PC-9 (cell line): ENCODE results near the gene CDH20. TPM values are rescaled to one million over a fixed set of nuclear protein-coding genes. Genes with fewer than 3 reads are reported as not detected.
"Not testable (repeated sequence)": the region's sequence is repeated elsewhere in the genome, so short reads cannot be mapped to it uniquely, and the experiment has no call there.

Experiments
- BruUV-seq: library from RNA; stranded (reverse); fragments of 400-500 nt; replicated peaks from 2 replicates; lab custom pipeline; 2021; lab: Mats Ljungman, UMichigan
- CTCF ChIA-PET: fragments of 300-600 bp; sonication (Branson Sonifier 250); formaldehyde crosslinking; loops from one replicate; lab custom pipeline; 2022; ENCODE audit warnings: antibody characterized with exemption; lab: Charles Lee
- POLR2A ChIA-PET: fragments of 300-600 bp; sonication (Branson Sonifier 250); formaldehyde crosslinking; loops from one replicate; lab custom pipeline; 2022; ENCODE audit warnings: antibody characterized with exemption; ENCODE audit not compliant: unreplicated experiment; lab: Charles Lee
- DNase-seq, 2 experiments: peaks; one replicate each; pipeline versions ENCODE4 v3.0.0 to v3.0.0-alpha.2; 2015 to 2022; ENCODE audit warnings: mixed read lengths in 1 of 2
- H2AFZ ChIP-seq: fragments of 200-600 bp; sonication (generic); 2 replicates; pipeline ENCODE4 v1.8.1; 2017; ENCODE audit warnings: antibody characterized with exemption
- H3F3A ChIP-seq: fragments of 200-600 bp; sonication (generic); 2 replicates; pipeline ENCODE4 v1.8.1; 2017; ENCODE audit warnings: antibody characterized with exemption, mild to moderate bottlenecking, low read depth; ENCODE audit not compliant: insufficient read depth
- H3K27ac ChIP-seq: fragments of 200-600 bp; sonication (generic); 2 replicates; pipeline ENCODE4 v1.6.1; 2016; ENCODE audit warnings: mixed run types
- H3K27me3 ChIP-seq: fragments of 200-600 bp; sonication (generic); 2 replicates; pipeline ENCODE4 v1.6.1; 2016; ENCODE audit warnings: low read depth, mixed run types; ENCODE audit not compliant: insufficient read depth
- H3K36me3 ChIP-seq: fragments of 200-600 bp; sonication (generic); 2 replicates; pipeline ENCODE4 v1.6.1; 2016; ENCODE audit warnings: low read depth, mixed run types
- H3K4me1 ChIP-seq: fragments of 200-600 bp; sonication (generic); replicated peaks from 2 replicates; pipeline ENCODE4 v1.6.1; 2016; ENCODE audit warnings: mixed run types; ENCODE audit not compliant: insufficient read depth
- H3K4me2 ChIP-seq: fragments of 200-600 bp; sonication (generic); 2 replicates; pipeline ENCODE4 v1.6.1; 2017; ENCODE audit warnings: mixed run types
- H3K4me3 ChIP-seq: fragments of 200-600 bp; sonication (generic); 2 replicates; pipeline ENCODE4 v1.6.1; 2016; ENCODE audit warnings: mixed run types
- H3K79me2 ChIP-seq: fragments of 200-600 bp; sonication (generic); 2 replicates; pipeline ENCODE4 v1.6.1; 2017; ENCODE audit warnings: low read depth, mixed run types
- H3K9me2 ChIP-seq: fragments of 200-600 bp; sonication (generic); 2 replicates; pipeline ENCODE4 v1.8.1; 2017; ENCODE audit warnings: mild to moderate bottlenecking; ENCODE audit not compliant: insufficient read depth
- H3K9me3 ChIP-seq: fragments of 200-600 bp; sonication (generic); 2 replicates; pipeline ENCODE4 v1.8.1; 2016; ENCODE audit warnings: low read depth; ENCODE audit not compliant: insufficient read depth
- H4K20me1 ChIP-seq: fragments of 200-600 bp; sonication (generic); 2 replicates; pipeline ENCODE4 v1.8.1; 2017; ENCODE audit not compliant: insufficient read depth
- EZH2 ChIP-seq: fragments of 200-600 bp; sonication (generic); IDR thresholded peaks from 2 replicates; pipeline ENCODE4 v1.8.0; 2017; ENCODE audit warnings: antibody characterized with exemption, low read depth
- intact Hi-C: fragments of 100-400 bp; cut with micrococcal nuclease; formaldehyde crosslinking; loops from one replicate; pipeline ENCODE4 v1.10.0; 2022; ENCODE audit not compliant: unreplicated experiment
- total RNA-seq: library from RNA; stranded (reverse); gene quantifications from 2 replicates; pipeline ENCODE4 v1.2.3, GENCODE V29; 2021
- TF ChIP-seq, protein P1 (sequence below): fragments of 200-600 bp; sonication (generic); conservative IDR thresholded peaks from 2 replicates; pipeline ENCODE4 v1.6.1; 2017; ENCODE audit warnings: mixed run types, antibody characterized with exemption, mild to moderate bottlenecking, moderate library complexity

The CDH20 gene
- total RNA-seq, 1 experiment from 2014 or later = not detected

DNA sequence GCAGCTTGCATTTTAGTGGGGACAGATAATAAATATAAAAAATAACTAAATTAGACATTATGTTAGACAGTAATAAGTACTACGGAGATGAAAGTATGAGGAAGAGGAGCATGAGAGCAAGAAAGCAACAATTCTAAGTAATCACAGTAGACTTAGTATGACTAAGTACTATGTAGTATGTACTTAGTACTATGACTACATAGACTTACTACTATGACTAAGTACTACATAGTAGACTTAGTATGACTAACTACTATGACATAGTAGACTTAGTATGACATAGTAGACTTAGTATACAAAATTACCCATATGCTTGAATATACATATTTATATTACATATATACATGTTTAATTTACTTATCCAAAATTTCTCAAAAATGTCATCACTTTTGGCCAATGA is 29.3 kb downstream of the CDH20 start:
- H3K4me2 ChIP-seq = no peak overlapping the region
- no peaks in the 10 kb centered on the region for H4K20me1 ChIP-seq
- H3K4me1 ChIP-seq = no peaks in the 10 kb centered on the region
- H3K4me3 ChIP-seq = no peak overlapping the region
- no peaks in the 10 kb centered on the region for H3K36me3 ChIP-seq
- H3K9me2 ChIP-seq = no peaks in the 10 kb centered on the region
- ChIA-PET POLR2A (no interaction called here), CTCF (no interaction called here)
- TF ChIP-seq EZH2 = no peak
- TF ChIP-seq, protein P1, sequence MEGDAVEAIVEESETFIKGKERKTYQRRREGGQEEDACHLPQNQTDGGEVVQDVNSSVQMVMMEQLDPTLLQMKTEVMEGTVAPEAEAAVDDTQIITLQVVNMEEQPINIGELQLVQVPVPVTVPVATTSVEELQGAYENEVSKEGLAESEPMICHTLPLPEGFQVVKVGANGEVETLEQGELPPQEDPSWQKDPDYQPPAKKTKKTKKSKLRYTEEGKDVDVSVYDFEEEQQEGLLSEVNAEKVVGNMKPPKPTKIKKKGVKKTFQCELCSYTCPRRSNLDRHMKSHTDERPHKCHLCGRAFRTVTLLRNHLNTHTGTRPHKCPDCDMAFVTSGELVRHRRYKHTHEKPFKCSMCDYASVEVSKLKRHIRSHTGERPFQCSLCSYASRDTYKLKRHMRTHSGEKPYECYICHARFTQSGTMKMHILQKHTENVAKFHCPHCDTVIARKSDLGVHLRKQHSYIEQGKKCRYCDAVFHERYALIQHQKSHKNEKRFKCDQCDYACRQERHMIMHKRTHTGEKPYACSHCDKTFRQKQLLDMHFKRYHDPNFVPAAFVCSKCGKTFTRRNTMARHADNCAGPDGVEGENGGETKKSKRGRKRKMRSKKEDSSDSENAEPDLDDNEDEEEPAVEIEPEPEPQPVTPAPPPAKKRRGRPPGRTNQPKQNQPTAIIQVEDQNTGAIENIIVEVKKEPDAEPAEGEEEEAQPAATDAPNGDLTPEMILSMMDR = no peak
- intact Hi-C loops = no loop called here
- no peak for DNase-seq
- no peaks in the 10 kb centered on the region for H3F3A ChIP-seq
- H3K79me2 ChIP-seq = no peaks in the 10 kb centered on the region
- BruUV-seq = no TSS peak
- no peaks in the 10 kb centered on the region for H3K9me3 ChIP-seq
- H3K27me3 ChIP-seq = no peaks in the 10 kb centered on the region
- H2AFZ ChIP-seq = no peak overlapping the region
- H3K27ac ChIP-seq = no peak overlapping the region

DNA sequence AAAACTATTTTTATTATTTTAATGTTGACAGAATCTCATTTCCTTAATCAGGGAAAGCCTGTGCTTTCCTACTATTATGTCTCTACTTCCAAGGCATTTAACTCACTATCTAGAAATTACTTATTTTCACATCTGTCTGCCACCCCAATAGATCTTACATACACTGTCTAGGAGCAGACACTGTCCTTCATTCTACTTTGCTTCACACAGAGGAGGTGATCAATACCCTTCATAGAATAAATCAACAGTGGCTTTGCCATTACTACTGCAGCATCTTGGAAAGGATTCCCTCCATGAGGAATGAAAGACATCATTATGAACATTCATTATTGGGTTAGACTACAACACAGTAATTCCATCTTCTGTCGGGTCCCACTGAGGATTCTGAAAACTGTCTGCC is 31.7 kb downstream of the CDH20 start:
- POLR2A ChIA-PET = no interaction called here
- Histone ChIP-seq H3K4me1 (no peaks in the 10 kb centered on the region), H3K79me2 (no peaks in the 10 kb centered on the region), H2AFZ (no peak overlapping the region), H3K9me2 (0 out of 2 replicates have a peak, but pooled peaks cover 4% of the 10 kb centered on the region), H3K36me3 (no peaks in the 10 kb centered on the region), H3K27ac (no peak overlapping the region), H4K20me1 (no peaks in the 10 kb centered on the region), H3K27me3 (no peaks in the 10 kb centered on the region), H3K4me2 (no peak overlapping the region), H3F3A (no peaks in the 10 kb centered on the region), H3K4me3 (no peak overlapping the region), H3K9me3 (no peaks in the 10 kb centered on the region)
- CTCF ChIA-PET = no interaction called here
- DNase-seq = no peak
- BruUV-seq = no TSS peak
- intact Hi-C loops = no loop called here
- no peak for TF ChIP-seq EZH2
- TF ChIP-seq, protein P1 = no peak

DNA sequence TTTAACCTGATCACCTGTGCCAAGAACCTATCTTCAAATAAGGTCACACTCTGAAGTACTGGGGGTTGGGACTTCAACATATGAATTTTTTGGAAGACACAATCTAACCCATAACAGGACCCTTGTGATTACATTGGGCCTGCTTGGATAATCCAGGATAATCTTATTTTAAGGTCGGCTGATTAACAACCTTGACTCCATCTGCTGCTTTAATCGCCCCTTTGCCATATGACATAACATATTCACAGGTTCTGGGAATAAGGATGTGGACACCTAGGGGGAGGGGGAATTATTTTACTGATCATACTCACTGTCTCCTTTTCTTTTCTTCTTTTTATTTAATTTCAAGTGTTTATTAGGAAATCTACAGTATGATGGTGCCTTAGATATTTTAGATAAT is 34.8 kb downstream of the CDH20 start:
- Histone ChIP-seq H3K79me2 (no peaks in the 10 kb centered on the region), H3K27ac (no peak overlapping the region), H3K27me3 (no peaks in the 10 kb centered on the region), H3K4me2 (no peak overlapping the region), H2AFZ (no peak overlapping the region), H3K4me3 (no peak overlapping the region), H3K4me1 (no peaks in the 10 kb centered on the region), H4K20me1 (no peaks in the 10 kb centered on the region), H3K9me3 (no peaks in the 10 kb centered on the region), H3K36me3 (no peaks in the 10 kb centered on the region), H3K9me2 (0 out of 2 replicates have a peak, but pooled peaks cover 4% of the 10 kb centered on the region), H3F3A (no peaks in the 10 kb centered on the region)
- BruUV-seq = no TSS peak
- no peak for DNase-seq
- TF ChIP-seq EZH2 = no peak
- TF ChIP-seq, protein P1 = no peak
- intact Hi-C loops = no loop called here
- ChIA-PET CTCF (no interaction called here), POLR2A (no interaction called here)

DNA sequence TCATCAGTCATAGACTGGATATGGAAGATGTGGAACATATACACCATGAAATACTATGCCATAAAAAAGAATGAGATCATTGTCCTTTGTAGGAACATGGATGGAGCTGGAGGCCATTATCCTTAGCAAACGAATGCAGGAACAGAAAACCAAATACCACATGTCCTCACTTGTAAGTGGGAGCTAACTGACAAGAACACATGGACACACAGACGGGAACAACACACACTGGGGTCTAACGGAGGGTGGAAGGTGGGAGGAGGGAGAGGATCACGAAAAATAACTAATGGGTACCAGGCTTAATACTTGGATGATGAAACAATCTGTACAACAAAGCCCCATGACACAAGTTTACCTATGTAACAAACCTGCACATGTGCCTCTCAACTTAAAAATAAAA is 36.4 kb downstream of the CDH20 start:
- H3K4me1 ChIP-seq, H3K4me3 ChIP-seq, DNase-seq, H3K4me2 ChIP-seq, H3K27ac ChIP-seq, CTCF ChIA-PET, POLR2A ChIA-PET, BruUV-seq, H3K36me3 ChIP-seq, H3F3A ChIP-seq, H3K79me2 ChIP-seq, H3K9me2 ChIP-seq, intact Hi-C loops, H3K27me3 ChIP-seq, H3K9me3 ChIP-seq, H4K20me1 ChIP-seq: not testable (repeated sequence)
- peak overlapping the region; percentile 42; the same call in 1 of the 2 replicates for H2AFZ ChIP-seq
